HUES6 (cell line): ENCODE data around the gene SCN1A.
"Not testable (repeated sequence)": the region's sequence is repeated elsewhere in the genome, so short reads cannot be mapped to it uniquely, and the experiment has no call there.

ENCODE experiments used
- H3K27ac ChIP-seq: 2 replicates; pipeline ENCODE4 v1.7.0; 2013; ENCODE audit warnings: low read depth, mild to moderate bottlenecking, low read length, inconsistent platforms
- H3K27me3 ChIP-seq: 2 replicates; pipeline ENCODE4 v1.6.1; 2013; ENCODE audit warnings: low read length; ENCODE audit not compliant: control insufficient read depth, insufficient read depth
- H3K36me3 ChIP-seq: 2 replicates; pipeline ENCODE4 v1.6.1; 2013; ENCODE audit warnings: low read length; ENCODE audit not compliant: control insufficient read depth, insufficient read depth
- H3K4me1 ChIP-seq: 2 replicates; pipeline ENCODE4 v1.6.1; 2013; ENCODE audit warnings: low read length; ENCODE audit not compliant: control insufficient read depth, insufficient read depth
- H3K4me3 ChIP-seq: 2 replicates; pipeline ENCODE4 v1.5.1; 2013; ENCODE audit warnings: low read depth, low read length
- H3K9ac ChIP-seq: one replicate; pipeline ENCODE4 v1.6.1; 2013; ENCODE audit warnings: mild to moderate bottlenecking, low read length
- H3K9me3 ChIP-seq: 2 replicates; pipeline ENCODE4 v1.6.1; 2013; ENCODE audit warnings: low read depth, low read length; ENCODE audit not compliant: control insufficient read depth, insufficient read depth

The SCN1A gene

GRCh38 chr2:166104773-166105172, 23.0 kb downstream of the SCN1A start:
- Histone ChIP-seq H3K36me3 (no peaks in the 10 kb centered on the region), H3K27me3 (no peaks in the 10 kb centered on the region), H3K27ac (no peak overlapping the region), H3K4me1 (no peaks in the 10 kb centered on the region), H3K9ac (no peak overlapping the region), H3K9me3 (no peaks in the 10 kb centered on the region), H3K4me3 (no peak overlapping the region)

- Histone ChIP-seq H3K27ac (no peak overlapping the region), H3K27me3 (no peaks in the 10 kb centered on the region), H3K4me3 (no peak overlapping the region), H3K4me1 (no peaks in the 10 kb centered on the region), H3K9ac (no peak overlapping the region), H3K9me3 (no peaks in the 10 kb centered on the region), H3K36me3 (no peaks in the 10 kb centered on the region)
Measured at GRCh38 chr2:166104084-166104483, 23.7 kb downstream of the SCN1A start.

GRCh38 chr2:166103277-166103676, 24.5 kb downstream of the SCN1A start:
- not testable (repeated sequence) for H3K4me1 ChIP-seq, H3K9me3 ChIP-seq, H3K27ac ChIP-seq, H3K4me3 ChIP-seq, H3K27me3 ChIP-seq, H3K36me3 ChIP-seq, H3K9ac ChIP-seq

- no peaks in the 10 kb centered on the region for H3K4me1 ChIP-seq
- no peaks in the 10 kb centered on the region for H3K9me3 ChIP-seq
- no peaks in the 10 kb centered on the region for H3K36me3 ChIP-seq
- H3K27ac ChIP-seq = no peak overlapping the region
- no peak overlapping the region for H3K9ac ChIP-seq
- H3K27me3 ChIP-seq = no peaks in the 10 kb centered on the region
- no peak overlapping the region for H3K4me3 ChIP-seq
Measured at GRCh38 chr2:166094325-166094724, 33.5 kb downstream of the SCN1A start.

- Histone ChIP-seq H3K36me3 (no peaks in the 10 kb centered on the region), H3K27me3 (no peaks in the 10 kb centered on the region), H3K27ac (no peak overlapping the region), H3K4me1 (no peaks in the 10 kb centered on the region), H3K4me3 (no peak overlapping the region), H3K9ac (no peak overlapping the region), H3K9me3 (no peaks in the 10 kb centered on the region)
Measured at GRCh38 chr2:166092889-166093288, 34.9 kb downstream of the SCN1A start.

GRCh38 chr2:166091439-166091838, 36.4 kb downstream of the SCN1A start:
- Histone ChIP-seq H3K9me3 (no peaks in the 10 kb centered on the region), H3K9ac (no peak overlapping the region), H3K27me3 (no peaks in the 10 kb centered on the region), H3K4me3 (no peak overlapping the region), H3K4me1 (no peaks in the 10 kb centered on the region), H3K36me3 (no peaks in the 10 kb centered on the region), H3K27ac (peak overlapping the region; percentile 16; the same call in 1 of the 2 replicates)

GRCh38 chr2:166090908-166091307, 36.9 kb downstream of the SCN1A start:
- Histone ChIP-seq H3K4me1 (no peaks in the 10 kb centered on the region), H3K4me3 (no peak overlapping the region), H3K36me3 (no peaks in the 10 kb centered on the region), H3K27ac (peak overlapping the region; percentile 16; the same call in 1 of the 2 replicates), H3K9ac (no peak overlapping the region), H3K9me3 (no peaks in the 10 kb centered on the region), H3K27me3 (no peaks in the 10 kb centered on the region)

GRCh38 chr2:166090346-166090745, 37.5 kb downstream of the SCN1A start:
- no peaks in the 10 kb centered on the region for H3K36me3 ChIP-seq
- H3K9me3 ChIP-seq = no peaks in the 10 kb centered on the region
- H3K4me3 ChIP-seq = no peak overlapping the region
- no peaks in the 10 kb centered on the region for H3K27me3 ChIP-seq
- no peaks in the 10 kb centered on the region for H3K4me1 ChIP-seq
- no peak overlapping the region for H3K9ac ChIP-seq
- H3K27ac ChIP-seq = no peak overlapping the region

GRCh38 chr2:166088634-166089033, 39.2 kb downstream of the SCN1A start:
- H3K27me3 ChIP-seq = no peaks in the 10 kb centered on the region
- H3K27ac ChIP-seq = no peak overlapping the region
- no peak overlapping the region for H3K4me3 ChIP-seq
- H3K36me3 ChIP-seq = no peaks in the 10 kb centered on the region
- no peaks in the 10 kb centered on the region for H3K4me1 ChIP-seq
- no peak overlapping the region for H3K9ac ChIP-seq
- H3K9me3 ChIP-seq = no peaks in the 10 kb centered on the region

GRCh38 chr2:166084301-166084700, 43.5 kb downstream of the SCN1A start:
- Histone ChIP-seq H3K4me3 (no peak overlapping the region), H3K27ac (no peak overlapping the region), H3K36me3 (no peaks in the 10 kb centered on the region), H3K9ac (no peak overlapping the region), H3K9me3 (no peaks in the 10 kb centered on the region), H3K4me1 (no peaks in the 10 kb centered on the region), H3K27me3 (no peaks in the 10 kb centered on the region)

GRCh38 chr2:166082736-166083135, 45.1 kb downstream of the SCN1A start:
- no peaks in the 10 kb centered on the region for H3K27me3 ChIP-seq

GRCh38 chr2:166081852-166082251, 46.0 kb downstream of the SCN1A start:
- Histone ChIP-seq H3K36me3 (no peaks in the 10 kb centered on the region), H3K27ac (no peak overlapping the region), H3K4me3 (no peak overlapping the region), H3K9ac (no peak overlapping the region), H3K9me3 (no peaks in the 10 kb centered on the region), H3K4me1 (no peaks in the 10 kb centered on the region), H3K27me3 (no peaks in the 10 kb centered on the region)

More at GRCh38 chr2:166082736-166083135, 45.1 kb downstream of the SCN1A start:
- Histone ChIP-seq H3K4me1 (no peaks in the 10 kb centered on the region), H3K27ac (no peak overlapping the region), H3K4me3 (no peak overlapping the region), H3K36me3 (no peaks in the 10 kb centered on the region), H3K9me3 (no peaks in the 10 kb centered on the region), H3K9ac (no peak overlapping the region)
